ENCODE results near the gene NFU1.

Gene NFU1

DNA sequence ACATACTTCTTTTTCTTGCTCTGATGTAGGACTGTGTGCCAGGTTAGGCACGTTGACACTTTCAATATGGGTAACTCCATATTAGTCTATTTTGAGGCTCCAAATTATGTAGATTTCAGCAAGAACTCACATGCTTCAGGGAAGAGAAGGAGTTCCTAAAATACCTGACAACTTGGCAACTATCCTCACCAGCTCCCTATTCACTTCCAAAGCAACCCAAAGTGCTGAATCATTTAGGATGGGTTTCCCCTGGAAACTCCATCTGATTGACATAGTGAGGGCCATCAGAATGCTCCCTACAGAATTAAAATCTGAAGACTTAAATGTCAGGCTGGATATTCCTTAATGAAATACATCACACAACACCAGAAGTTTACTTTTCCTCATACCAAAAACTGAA is 32.5 kb upstream of the NFU1 start:
- TF ChIP-seq, protein P1, sequence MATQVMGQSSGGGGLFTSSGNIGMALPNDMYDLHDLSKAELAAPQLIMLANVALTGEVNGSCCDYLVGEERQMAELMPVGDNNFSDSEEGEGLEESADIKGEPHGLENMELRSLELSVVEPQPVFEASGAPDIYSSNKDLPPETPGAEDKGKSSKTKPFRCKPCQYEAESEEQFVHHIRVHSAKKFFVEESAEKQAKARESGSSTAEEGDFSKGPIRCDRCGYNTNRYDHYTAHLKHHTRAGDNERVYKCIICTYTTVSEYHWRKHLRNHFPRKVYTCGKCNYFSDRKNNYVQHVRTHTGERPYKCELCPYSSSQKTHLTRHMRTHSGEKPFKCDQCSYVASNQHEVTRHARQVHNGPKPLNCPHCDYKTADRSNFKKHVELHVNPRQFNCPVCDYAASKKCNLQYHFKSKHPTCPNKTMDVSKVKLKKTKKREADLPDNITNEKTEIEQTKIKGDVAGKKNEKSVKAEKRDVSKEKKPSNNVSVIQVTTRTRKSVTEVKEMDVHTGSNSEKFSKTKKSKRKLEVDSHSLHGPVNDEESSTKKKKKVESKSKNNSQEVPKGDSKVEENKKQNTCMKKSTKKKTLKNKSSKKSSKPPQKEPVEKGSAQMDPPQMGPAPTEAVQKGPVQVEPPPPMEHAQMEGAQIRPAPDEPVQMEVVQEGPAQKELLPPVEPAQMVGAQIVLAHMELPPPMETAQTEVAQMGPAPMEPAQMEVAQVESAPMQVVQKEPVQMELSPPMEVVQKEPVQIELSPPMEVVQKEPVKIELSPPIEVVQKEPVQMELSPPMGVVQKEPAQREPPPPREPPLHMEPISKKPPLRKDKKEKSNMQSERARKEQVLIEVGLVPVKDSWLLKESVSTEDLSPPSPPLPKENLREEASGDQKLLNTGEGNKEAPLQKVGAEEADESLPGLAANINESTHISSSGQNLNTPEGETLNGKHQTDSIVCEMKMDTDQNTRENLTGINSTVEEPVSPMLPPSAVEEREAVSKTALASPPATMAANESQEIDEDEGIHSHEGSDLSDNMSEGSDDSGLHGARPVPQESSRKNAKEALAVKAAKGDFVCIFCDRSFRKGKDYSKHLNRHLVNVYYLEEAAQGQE (IDR thresholded peaks at IDR 0.05; ENCODE audit: insufficient read depth in 1 of 2, low read depth in 2 of 2, low read length in 2 of 2), result no peak
- TF ChIP-seq POLR2AphosphoS5 (IDR thresholded peaks at IDR 0.05; ENCODE audit: low read depth, low read length) (no peak), TAF1 (IDR thresholded peaks at IDR 0.05; ENCODE audit: borderline replicate concordance, insufficient read depth, low read length) (no peak), SIN3A (IDR thresholded peaks at IDR 0.05; ENCODE audit: borderline replicate concordance, insufficient read depth, low read length) (no peak), FOXP2 (optimal IDR thresholded peaks at IDR 0.05; ENCODE audit: borderline replicate concordance, extremely low read depth, extremely low read length, insufficient read depth) (no peak)

GRCh38 chr2:69469375-69469774 is 32.1 kb upstream of the NFU1 start:
- no peak for TF ChIP-seq TAF1 (IDR thresholded peaks at IDR 0.05; ENCODE audit: borderline replicate concordance, insufficient read depth, low read length)
- TF ChIP-seq FOXP2 (optimal IDR thresholded peaks at IDR 0.05; ENCODE audit: borderline replicate concordance, extremely low read depth, extremely low read length, insufficient read depth), result no peak
- TF ChIP-seq, protein P1 (IDR thresholded peaks at IDR 0.05; ENCODE audit: insufficient read depth in 1 of 2, low read depth in 2 of 2, low read length in 2 of 2), result no peak
- TF ChIP-seq POLR2AphosphoS5 (IDR thresholded peaks at IDR 0.05; ENCODE audit: low read depth, low read length), result no peak
- TF ChIP-seq SIN3A (IDR thresholded peaks at IDR 0.05; ENCODE audit: borderline replicate concordance, insufficient read depth, low read length), result no peak

DNA sequence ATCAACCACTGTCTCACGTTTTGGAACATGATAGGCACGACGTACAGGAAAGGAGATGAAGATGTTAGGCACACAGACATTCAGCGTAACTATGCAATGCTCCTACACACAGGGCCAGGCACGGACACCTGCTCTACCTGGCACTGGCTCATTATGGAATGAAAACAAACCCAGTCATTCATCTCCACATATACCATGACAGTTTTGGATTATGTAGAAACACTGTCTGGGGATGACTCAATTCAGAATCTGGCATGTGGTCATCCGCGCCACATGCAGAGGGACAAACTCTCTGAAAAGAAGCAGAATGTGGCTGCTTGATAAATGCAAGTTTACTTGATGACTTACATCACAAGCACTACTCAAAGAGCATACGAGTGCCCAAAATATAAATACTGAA is 29.5 kb upstream of the NFU1 start:
- TF ChIP-seq POLR2AphosphoS5 (IDR thresholded peaks at IDR 0.05; ENCODE audit: low read depth, low read length) (no peak), SIN3A (IDR thresholded peaks at IDR 0.05; ENCODE audit: borderline replicate concordance, insufficient read depth, low read length) (no peak), TAF1 (IDR thresholded peaks at IDR 0.05; ENCODE audit: borderline replicate concordance, insufficient read depth, low read length) (no peak), FOXP2 (optimal IDR thresholded peaks at IDR 0.05; ENCODE audit: borderline replicate concordance, extremely low read depth, extremely low read length, insufficient read depth) (no peak)
- TF ChIP-seq, protein P1 (IDR thresholded peaks at IDR 0.05; ENCODE audit: insufficient read depth in 1 of 2, low read depth in 2 of 2, low read length in 2 of 2), result no peak

GRCh38 chr2:69465513-69466456 is 28.6 kb upstream of the NFU1 start:
- TF ChIP-seq FOXP2 (optimal IDR thresholded peaks at IDR 0.05; ENCODE audit: borderline replicate concordance, extremely low read depth, extremely low read length, insufficient read depth) (no peak), SIN3A (IDR thresholded peaks at IDR 0.05; ENCODE audit: borderline replicate concordance, insufficient read depth, low read length) (no peak), POLR2AphosphoS5 (IDR thresholded peaks at IDR 0.05; ENCODE audit: low read depth, low read length) (no peak)
- TF ChIP-seq, protein P1 (IDR thresholded peaks at IDR 0.05; ENCODE audit: insufficient read depth in 1 of 2, low read depth in 2 of 2, low read length in 2 of 2), result no peak

All from PFSK-1 (cell line).